GM12892 (cell line): ENCODE data around the gene GABRD.

Experiments
- POLR2A ChIP-seq: IDR thresholded peaks from 2 replicates; pipeline ENCODE4 v1.6.1; 2011; ENCODE audit warnings: low read depth, low read length, control low read depth
- POLR2AphosphoS5 ChIP-seq: IDR thresholded peaks from 2 replicates; pipeline ENCODE4 v1.6.1; 2011; ENCODE audit warnings: low read depth, low read length, control low read depth
- TAF1 ChIP-seq: IDR thresholded peaks from 2 replicates; pipeline ENCODE4 v1.6.1; 2011; ENCODE audit warnings: low read depth, mild to moderate bottlenecking, control low read depth, low read length, borderline replicate concordance

GRCh38 chr1:2020310-2020655, 1.1 kb downstream of the GABRD start:
- no peak for TF ChIP-seq POLR2AphosphoS5
- TF ChIP-seq POLR2A = no peak
- no peak for TF ChIP-seq TAF1
